Breast epithelium (tissue), 4 donors: ENCODE measurements around the gene NPHP4. TPM values are rescaled to one million over a fixed set of nuclear protein-coding genes. Genes with fewer than 3 reads are reported as not detected.
A peak's percentile ranks its signal among the peaks of the same experiment; 100 is the strongest.

Experiments
- DNase-seq, 2 donors: peaks; one replicate each; pipeline ENCODE4 v3.0.0-alpha.2; 2019; ENCODE audit warnings: low spot score in 2 of 2
- H3K27ac ChIP-seq, 2 donors: fragments of 200-600 bp; sonication (generic) in 1 of 2; one replicate each; pipeline ENCODE4 v1.5.1; 2016 to 2019; ENCODE audit warnings: mild to moderate bottlenecking in 1 of 2
- H3K27me3 ChIP-seq, 2 donors: fragments of 200-600 bp; sonication (generic) in 1 of 2; one replicate each; pipeline versions ENCODE4 v1.5.1 to v1.6.0; 2017 to 2019; ENCODE audit warnings: control low read depth in 1 of 2, mild to moderate bottlenecking in 1 of 2
- H3K36me3 ChIP-seq: fragments of 200-600 bp; one replicate; pipeline ENCODE4 v1.5.1; 2019
- H3K4me1 ChIP-seq, 2 donors: fragments of 200-600 bp; sonication (generic); one replicate each; pipeline ENCODE4 v1.5.1; 2016 to 2019; ENCODE audit warnings: control low read depth in 1 of 2
- H3K4me3 ChIP-seq, 3 donors: fragments of 200-600 bp; sonication (generic); 1 replicate in 2 of 3; 2 replicates in 1 of 3; pipeline ENCODE4 v1.5.1; 2016 to 2019; ENCODE audit warnings: mild to moderate bottlenecking in 3 of 3, moderate library complexity in 2 of 3
- H3K9me3 ChIP-seq, 2 donors: fragments of 200-600 bp; sonication (generic) in 1 of 2; one replicate each; pipeline ENCODE4 v1.5.1; 2016 to 2019; ENCODE audit warnings: control low read depth in 1 of 2
- CTCF ChIP-seq, 3 donors: fragments of 450-650 bp; IDR thresholded peaks; one replicate each; pipeline ENCODE4 v1.5.1; 2016 to 2017; ENCODE audit warnings: antibody characterized with exemption in 3 of 3, mild to moderate bottlenecking in 3 of 3, moderate library complexity in 3 of 3
- POLR2A ChIP-seq: fragments of 450-650 bp; IDR thresholded peaks from one replicate; pipeline ENCODE4 v1.6.1; 2016; ENCODE audit warnings: antibody characterized with exemption, mild to moderate bottlenecking, moderate library complexity
- POLR2AphosphoS5 ChIP-seq, 3 donors: sonication (generic); formaldehyde crosslinking; IDR thresholded peaks; one replicate each; pipeline ENCODE4 v1.6.1; 2017; ENCODE audit warnings: antibody characterized with exemption in 3 of 3
- intact Hi-C: fragments of 100-400 bp; cut with DNase I; formaldehyde crosslinking; loops from one replicate; pipeline ENCODE4 v1.15.1; 2023; ENCODE audit warnings: low total_unique reads
- total RNA-seq, 3 donors: library from RNA; depleted of rRNA; stranded (reverse); fragments of >200 nt; gene quantifications; one replicate each; pipeline ENCODE4 v1.1.0, GENCODE V29; 2016

The NPHP4 gene
- total RNA-seq, 3 donors from 2014 or later, result 7.0 to 18.7 (median 18.1) TPM

GRCh38 chr1:5982276-5982675, 9.9 kb downstream of the NPHP4 start:
- H3K9me3 ChIP-seq, result no peaks in the 10 kb centered on the region
- DNase-seq, result no peak
- H3K36me3 ChIP-seq, result no peaks in the 10 kb centered on the region
- intact Hi-C loops, result no loop called here
- no peak for TF ChIP-seq POLR2A
- H3K27ac ChIP-seq, result no peak overlapping the region
- H3K4me1 ChIP-seq, result no peaks in the 10 kb centered on the region
- no peak overlapping the region for H3K4me3 ChIP-seq
- H3K27me3 ChIP-seq, result no peaks in the 10 kb centered on the region

GRCh38 chr1:5981009-5981380, 11.2 kb downstream of the NPHP4 start:
- H3K27ac ChIP-seq, result peak overlapping the region in 1 of 2 donors; percentile 59
- no peak for DNase-seq
- TF ChIP-seq POLR2A (no peak), POLR2AphosphoS5 (IDR thresholded peaks at IDR 0.05) (no peak), CTCF (IDR thresholded peaks at IDR 0.05) (no peak)
- intact Hi-C loops, result no loop called here
- H3K4me3 ChIP-seq, result no peak overlapping the region
- no peaks in the 10 kb centered on the region for H3K4me1 ChIP-seq
- no peaks in the 10 kb centered on the region for H3K9me3 ChIP-seq
- no peaks in the 10 kb centered on the region for H3K27me3 ChIP-seq
- H3K36me3 ChIP-seq, result no peaks in the 10 kb centered on the region

GRCh38 chr1:5980314-5981008, 11.8 kb downstream of the NPHP4 start:
- no peaks in the 10 kb centered on the region for H3K4me1 ChIP-seq
- no peaks in the 10 kb centered on the region for H3K36me3 ChIP-seq

GRCh38 chr1:5979536-5980313, 12.5 kb downstream of the NPHP4 start:
- Histone ChIP-seq H3K4me1 (no peaks in the 10 kb centered on the region), H3K36me3 (no peaks in the 10 kb centered on the region), H3K4me3 (no peak overlapping the region), H3K27ac (peak overlapping the region in 1 of 2 donors; percentile 16), H3K27me3 (no peaks in the 10 kb centered on the region), H3K9me3 (no peaks in the 10 kb centered on the region)
- TF ChIP-seq POLR2AphosphoS5 (IDR thresholded peaks at IDR 0.05) (no peak), POLR2A (no peak), CTCF (IDR thresholded peaks at IDR 0.05) (no peak)
- intact Hi-C loops, result loop anchor here (2.0 kb wide), 1 partner anchor 69 kb away; no protein-coding TSS in a partner anchor
- no peak for DNase-seq

More at GRCh38 chr1:5980314-5981008, 11.8 kb downstream of the NPHP4 start:
- intact Hi-C loops, result no loop called here
- TF ChIP-seq POLR2AphosphoS5 (IDR thresholded peaks at IDR 0.05), result no peak
- TF ChIP-seq CTCF (IDR thresholded peaks at IDR 0.05), result no peak
- TF ChIP-seq POLR2A, result no peak
- peak overlapping the region in 1 of 3 donors; percentile 2 for H3K4me3 ChIP-seq
- no peaks in the 10 kb centered on the region for H3K27me3 ChIP-seq
- no peak for DNase-seq
- peak overlapping the region in 1 of 2 donors; percentile 59 for H3K27ac ChIP-seq
- H3K9me3 ChIP-seq, result no peaks in the 10 kb centered on the region

- intact Hi-C loops, result loop anchor here (2.0 kb wide), 1 partner anchor 70 kb away; no protein-coding TSS in a partner anchor
- Histone ChIP-seq H3K27me3 (no peaks in the 10 kb centered on the region), H3K9me3 (no peaks in the 10 kb centered on the region), H3K36me3 (no peaks in the 10 kb centered on the region), H3K4me3 (no peak overlapping the region), H3K27ac (no peak overlapping the region), H3K4me1 (no peaks in the 10 kb centered on the region)
- peak in 1 of 2 donors; percentile 38 for DNase-seq
- TF ChIP-seq POLR2A, result no peak
- TF ChIP-seq POLR2AphosphoS5 (IDR thresholded peaks at IDR 0.05), result no peak
- TF ChIP-seq CTCF (IDR thresholded peaks at IDR 0.05), result no peak
Measured at GRCh38 chr1:5978452-5978851, 13.8 kb downstream of the NPHP4 start.
